GM19455 (cell line): ENCODE results near the gene SCNM1.
A peak's percentile ranks its signal among the peaks of the same experiment; 100 is the strongest.

Experiments
- ATAC-seq: cut with Tn5 transposase; IDR thresholded peaks from one replicate; pipeline ENCODE4 v1.9.1; 2021; ENCODE audit not compliant: unreplicated experiment

SCNM1 gene

GRCh38 chr1:151165738-151166504 lies at the start of gene SCNM1, which contains the start of gene LYSMD1:
SCNM1 (plus strand) TSS chr1:151166144; CDS start chr1:151166153, 9 bp downstream.
LYSMD1 (minus strand) TSS chr1:151165902; CDS start chr1:151165258, 644 bp downstream.
- ATAC-seq: peak; percentile 68

- ATAC-seq: no peak
These were observed 41.1 kb upstream of the SCNM1 start for GRCh38 chr1:151124763-151125403.

GRCh38 chr1:151128800-151129199 lies 37.1 kb upstream of the SCNM1 start:
- no peak for ATAC-seq

GRCh38 chr1:151130987-151131586 lies 34.9 kb upstream of the SCNM1 start:
- no peak for ATAC-seq

GRCh38 chr1:151131701-151132334 lies 34.1 kb upstream of the SCNM1 start:
- no peak for ATAC-seq

GRCh38 chr1:151132335-151133017 lies 33.5 kb upstream of the SCNM1 start:
- no peak for ATAC-seq

- no peak for ATAC-seq
These were observed 32.7 kb upstream of the SCNM1 start for GRCh38 chr1:151133018-151133806.

- ATAC-seq: no peak
These were observed 31.5 kb upstream of the SCNM1 start for GRCh38 chr1:151134396-151134795.

GRCh38 chr1:151134991-151135390 lies 31.0 kb upstream of the SCNM1 start:
- ATAC-seq: no peak

- no peak for ATAC-seq
These were observed 30.2 kb upstream of the SCNM1 start for GRCh38 chr1:151135433-151136385.

- no peak for ATAC-seq
These were observed 28.2 kb upstream of the SCNM1 start for GRCh38 chr1:151137789-151138188.

- ATAC-seq: no peak
These were observed 23.4 kb upstream of the SCNM1 start for GRCh38 chr1:151142411-151143056.

GRCh38 chr1:151143057-151143435 lies 22.9 kb upstream of the SCNM1 start:
- ATAC-seq: no peak

- ATAC-seq: no peak
These were observed 22.0 kb upstream of the SCNM1 start for GRCh38 chr1:151143986-151144385.

GRCh38 chr1:151144474-151145303 lies 21.3 kb upstream of the SCNM1 start:
- ATAC-seq: no peak

GRCh38 chr1:151145304-151146071 lies 20.5 kb upstream of the SCNM1 start:
- ATAC-seq: no peak

- no peak for ATAC-seq
These were observed 19.9 kb upstream of the SCNM1 start for GRCh38 chr1:151146072-151146411.
